Ammon's horn (tissue), 1 donor: ENCODE results near the gene MAST3.

ENCODE experiments used
- DNase-seq: peaks from one replicate; pipeline ENCODE4 v3.0.0-alpha.2; 2016; ENCODE audit warnings: low spot score

Gene MAST3

DNA sequence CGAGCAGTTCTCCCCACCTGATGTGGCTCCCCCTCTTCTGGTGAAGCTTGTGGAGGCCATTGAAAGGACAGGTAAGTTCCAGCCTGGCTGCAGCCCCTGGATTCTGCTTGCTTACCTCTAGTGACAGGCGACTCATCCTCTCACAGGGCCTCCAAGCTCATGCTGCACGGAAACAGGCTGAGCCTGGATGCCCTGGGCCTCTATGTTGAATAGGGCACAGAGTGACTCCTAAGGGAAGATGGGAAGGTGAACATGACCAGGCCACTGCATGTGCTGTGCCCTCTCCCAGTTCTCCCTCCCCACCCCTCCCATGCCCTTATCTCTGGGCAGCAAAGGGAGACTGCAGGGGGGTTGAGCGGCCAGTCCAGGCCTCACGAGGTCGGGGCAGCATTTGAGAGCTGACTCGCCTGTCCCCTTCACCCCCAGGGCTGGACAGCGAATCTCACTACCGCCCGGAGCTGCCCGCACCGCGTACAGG lies 63.0 kb downstream of the MAST3 start:
- DNase-seq = no peak

GRCh38 chr19:18160971-18161635 lies 63.5 kb downstream of the MAST3 start:
- peak; percentile 67 for DNase-seq

GRCh38 chr19:18161636-18162002 lies 64.0 kb downstream of the MAST3 start:
- DNase-seq = no peak

- DNase-seq = no peak
Observed at GRCh38 chr19:18164072-18164471, 66.5 kb downstream of the MAST3 start.

- DNase-seq = no peak
Observed at GRCh38 chr19:18165794-18166544, 68.4 kb downstream of the MAST3 start.

GRCh38 chr19:18167011-18167410 lies 69.4 kb downstream of the MAST3 start:
- no peak for DNase-seq

DNA sequence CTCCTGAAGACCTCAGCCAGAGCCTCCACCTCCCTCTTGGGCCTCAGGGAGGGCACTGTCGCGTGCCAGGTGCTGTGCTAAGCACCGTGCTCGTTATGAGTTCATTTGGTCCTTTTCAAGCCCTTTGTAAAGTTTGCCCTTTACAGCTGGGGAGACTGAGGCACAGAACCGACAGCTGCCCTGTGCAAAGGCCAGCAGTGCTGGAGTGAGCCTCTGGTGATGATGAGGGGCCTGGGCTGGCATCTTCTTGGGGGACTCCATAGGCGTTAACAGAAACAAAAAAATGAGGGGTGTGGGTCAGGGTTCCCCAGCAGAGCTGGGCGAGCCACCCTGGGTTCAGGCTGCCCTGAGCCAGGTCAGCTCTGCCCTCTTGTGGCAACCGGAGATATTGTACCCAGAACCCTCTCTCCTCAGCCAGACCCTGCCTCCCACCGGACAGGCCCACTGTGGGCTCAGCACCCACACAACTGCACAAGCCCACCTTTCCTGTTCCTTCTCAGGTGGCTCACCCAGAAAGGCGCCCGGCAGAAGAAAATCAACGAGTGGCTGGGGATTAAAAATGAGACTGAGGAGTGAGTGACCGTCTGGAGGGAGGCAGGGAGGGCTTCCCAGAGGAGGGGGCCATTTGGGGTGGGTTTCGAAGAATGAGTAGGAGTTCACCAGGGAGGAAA lies 70.5 kb downstream of the MAST3 start:
- no peak for DNase-seq

- DNase-seq = no peak
Observed at GRCh38 chr19:18168673-18169381, 71.2 kb downstream of the MAST3 start.

DNA sequence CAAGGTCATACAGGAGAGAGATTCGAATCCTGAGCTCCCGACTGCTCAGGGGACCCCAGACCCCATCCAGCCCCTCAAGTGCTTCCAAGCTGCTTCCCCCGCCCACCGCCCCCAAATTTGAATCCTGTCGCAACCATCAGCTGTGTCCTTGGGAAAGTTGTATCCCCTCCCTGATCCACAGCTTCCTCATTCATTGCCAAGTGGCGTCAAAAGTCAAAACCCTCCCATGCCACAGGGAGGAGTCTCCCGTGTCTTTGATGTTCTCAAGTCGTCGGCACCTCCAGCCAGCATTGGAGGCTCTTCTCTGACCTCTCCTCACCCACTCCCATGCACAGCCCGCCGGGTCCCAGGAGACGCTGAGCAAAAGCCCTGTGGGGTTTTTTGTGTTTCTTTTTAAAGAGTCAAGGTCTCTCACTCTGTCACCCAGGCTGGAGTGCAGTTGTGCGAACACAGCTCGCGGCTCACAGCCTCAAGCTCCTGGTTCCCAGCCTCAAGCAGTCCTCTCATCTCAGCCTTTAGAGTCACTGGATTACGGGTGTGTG lies 73.2 kb downstream of the MAST3 start:
- no peak for DNase-seq

DNA sequence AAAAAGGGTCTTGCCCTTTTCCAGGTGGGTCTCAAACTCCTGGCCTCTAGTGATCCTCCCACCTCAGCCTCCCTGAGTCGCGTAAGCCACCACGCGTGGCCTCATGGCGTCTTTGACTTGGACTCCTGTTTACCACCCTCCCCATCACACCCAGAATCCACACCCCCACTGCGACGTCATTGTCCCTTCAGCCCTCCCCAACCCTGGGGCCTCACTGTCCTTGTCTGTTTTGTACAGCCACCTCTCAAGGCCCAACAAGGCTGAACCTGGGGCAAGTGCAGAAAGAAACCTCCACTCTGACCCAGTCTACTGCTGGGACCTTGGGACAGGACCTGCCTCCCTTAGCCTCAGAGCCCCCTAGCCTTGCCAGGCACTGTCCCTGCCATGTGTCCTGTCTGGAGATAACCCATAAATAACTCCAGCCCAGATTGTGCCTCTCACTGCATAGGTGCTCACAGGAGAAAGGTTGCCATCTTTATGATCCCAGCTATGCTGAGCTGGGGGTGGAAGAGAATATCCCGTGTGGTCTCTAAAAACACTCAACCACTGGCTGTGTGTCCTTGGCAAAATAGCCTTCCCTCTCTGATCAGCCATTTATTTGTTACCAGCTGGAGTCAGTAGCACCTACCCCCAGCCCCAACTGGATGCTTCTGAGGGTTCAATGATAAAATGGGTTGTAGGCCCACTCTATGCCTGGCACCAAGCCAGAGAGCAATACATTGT lies 74.2 kb downstream of the MAST3 start:
- DNase-seq = no peak

DNA sequence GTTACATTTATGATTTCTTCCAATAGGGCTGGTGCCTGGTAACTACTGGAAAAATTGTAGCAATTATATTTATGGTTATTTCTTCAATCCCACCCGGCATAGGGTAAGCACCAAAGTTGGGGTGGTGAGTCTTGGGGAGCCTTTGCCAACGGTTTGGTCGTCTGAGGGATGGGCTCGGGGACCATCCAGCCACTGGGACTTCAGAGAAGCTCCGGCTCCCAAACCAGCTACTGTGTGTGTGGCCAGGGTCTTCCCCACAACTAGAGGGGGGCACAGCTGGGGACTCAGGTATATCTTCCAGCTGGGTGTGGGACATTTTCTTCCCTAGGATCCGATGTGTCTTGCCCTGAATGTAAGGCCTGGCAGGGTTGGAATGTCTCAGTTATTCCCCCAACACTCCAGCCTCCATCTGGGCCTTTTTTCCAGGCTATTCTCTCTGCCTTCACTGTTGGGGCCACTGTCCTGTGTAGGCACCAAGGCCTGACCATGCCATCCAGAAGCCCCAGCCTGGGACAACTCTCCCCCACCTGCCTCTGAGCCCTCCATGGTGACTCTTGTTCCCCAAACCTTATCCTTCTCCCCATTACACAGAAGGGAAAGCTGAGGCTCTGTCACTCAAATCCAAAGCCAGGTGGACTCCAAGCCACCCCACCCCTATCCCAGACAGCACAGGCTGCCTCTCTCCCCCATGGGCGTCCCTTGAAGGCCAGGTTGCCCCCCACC lies 74.9 kb downstream of the MAST3 start:
- no peak for DNase-seq

DNA sequence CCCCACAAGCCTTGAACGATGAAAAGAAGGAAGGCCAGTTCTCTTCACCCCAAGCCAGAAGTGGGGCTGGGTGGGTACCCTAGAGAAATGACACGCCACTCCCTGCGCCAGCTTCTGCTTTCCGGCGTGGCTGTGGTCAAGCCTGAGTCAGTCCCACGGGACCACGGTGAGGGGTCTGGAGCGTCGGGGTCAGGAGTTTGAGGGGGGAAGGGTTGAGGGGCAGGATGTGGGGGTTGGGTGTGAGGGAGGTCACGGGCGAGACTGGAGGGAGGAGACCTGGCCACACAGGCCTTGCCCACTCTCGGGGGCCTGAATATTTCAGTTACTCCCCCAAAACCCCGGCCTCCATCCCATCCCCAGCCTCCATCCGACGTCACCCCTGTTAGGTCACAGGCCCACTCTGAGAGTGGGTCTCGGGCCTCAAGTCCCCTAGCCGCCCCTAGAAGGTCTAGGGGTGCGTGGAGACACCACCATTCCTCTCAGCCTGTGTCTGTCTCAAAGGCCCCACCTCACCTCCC lies 75.5 kb downstream of the MAST3 start:
- DNase-seq = no peak

DNA sequence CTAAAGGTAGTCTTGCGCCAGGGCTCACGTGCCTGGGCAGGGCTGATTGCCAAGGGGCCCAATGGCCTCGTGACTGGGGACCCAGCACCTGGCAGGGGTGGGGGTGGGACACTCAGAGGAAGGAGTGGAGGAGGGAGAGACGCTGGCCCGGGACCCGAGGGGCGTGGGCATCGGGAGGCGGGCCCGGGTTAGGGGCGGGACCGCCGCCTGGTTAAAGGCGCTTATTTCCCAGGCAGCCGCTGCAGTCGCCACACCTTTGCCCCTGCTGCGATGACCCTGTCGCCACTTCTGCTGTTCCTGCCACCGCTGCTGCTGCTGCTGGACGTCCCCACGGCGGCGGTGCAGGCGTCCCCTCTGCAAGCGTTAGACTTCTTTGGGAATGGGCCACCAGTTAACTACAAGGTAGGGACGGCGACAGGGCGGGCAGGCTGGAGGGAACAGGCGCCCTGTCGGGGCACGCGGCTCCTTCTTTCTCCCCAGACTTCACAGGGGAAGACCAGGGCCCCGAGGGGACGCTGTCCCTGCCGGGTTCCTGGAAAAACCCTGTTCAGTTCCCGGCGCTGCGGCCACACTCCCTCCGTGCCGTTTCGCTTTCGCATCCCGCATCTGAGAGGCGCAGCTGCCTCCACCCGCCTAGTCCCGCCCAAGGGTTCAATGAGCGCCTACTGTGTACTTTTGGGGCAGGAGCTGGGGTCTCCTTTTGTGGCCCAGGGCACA lies 76.2 kb downstream of the MAST3 start, which contains the start of gene IFI30:
Gene IFI30 (plus strand): TSS at position 242 of the 717 bp plus-strand sequence. CDS start 29 bp downstream, at position 271.
- DNase-seq = peak; percentile 68

GRCh38 chr19:18174983-18175382 lies 77.4 kb downstream of the MAST3 start:
- no peak for DNase-seq

DNA sequence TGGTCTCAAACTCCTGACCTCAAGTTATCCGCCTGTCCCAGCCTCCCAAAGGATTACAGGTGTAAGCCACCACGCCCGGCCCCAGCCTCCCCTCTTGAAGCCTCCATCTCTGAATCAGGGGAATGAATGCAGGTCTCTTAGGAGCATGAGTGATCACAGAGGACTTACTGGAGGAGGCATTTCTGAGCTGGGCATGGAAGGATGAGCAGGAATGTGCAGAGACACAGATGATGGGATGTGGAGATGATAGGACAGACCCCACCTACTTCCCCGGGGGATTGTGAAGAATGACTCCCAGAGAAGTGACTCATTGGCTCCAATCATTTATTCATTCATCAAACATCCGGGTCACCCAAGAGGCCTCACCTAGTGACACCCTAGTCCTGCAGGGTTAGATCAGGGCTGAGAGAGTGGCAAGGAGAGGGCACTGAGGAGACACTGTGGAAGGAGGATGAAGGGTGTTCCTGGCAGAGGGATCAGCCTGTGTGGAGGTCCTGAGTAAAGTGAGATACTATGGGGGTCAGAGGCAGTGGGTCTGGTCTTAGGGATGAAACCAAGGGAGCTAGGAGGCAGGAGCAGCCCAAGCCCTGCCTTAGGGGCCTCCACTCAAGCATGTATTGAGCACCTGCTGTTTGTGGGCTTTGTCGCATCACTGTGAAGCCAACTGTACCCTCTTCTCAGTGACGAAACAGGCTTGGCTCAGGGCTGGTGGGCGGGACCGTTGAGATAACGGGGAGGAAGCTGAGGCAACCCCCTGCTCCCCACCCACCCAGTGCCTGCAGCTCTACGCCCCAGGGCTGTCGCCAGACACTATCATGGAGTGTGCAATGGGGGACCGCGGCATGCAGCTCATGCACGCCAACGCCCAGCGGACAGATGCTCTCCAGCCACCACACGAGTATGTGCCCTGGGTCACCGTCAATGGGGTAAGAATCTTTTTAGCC lies 79.1 kb downstream of the MAST3 start:
- no peak for DNase-seq

- DNase-seq = no peak
Observed at GRCh38 chr19:18179957-18180356, 82.4 kb downstream of the MAST3 start.

- DNase-seq = no peak
Observed at GRCh38 chr19:18183529-18183928, 86.0 kb downstream of the MAST3 start.

GRCh38 chr19:18185538-18185937 lies 88.0 kb downstream of the MAST3 start:
- no peak for DNase-seq

DNA sequence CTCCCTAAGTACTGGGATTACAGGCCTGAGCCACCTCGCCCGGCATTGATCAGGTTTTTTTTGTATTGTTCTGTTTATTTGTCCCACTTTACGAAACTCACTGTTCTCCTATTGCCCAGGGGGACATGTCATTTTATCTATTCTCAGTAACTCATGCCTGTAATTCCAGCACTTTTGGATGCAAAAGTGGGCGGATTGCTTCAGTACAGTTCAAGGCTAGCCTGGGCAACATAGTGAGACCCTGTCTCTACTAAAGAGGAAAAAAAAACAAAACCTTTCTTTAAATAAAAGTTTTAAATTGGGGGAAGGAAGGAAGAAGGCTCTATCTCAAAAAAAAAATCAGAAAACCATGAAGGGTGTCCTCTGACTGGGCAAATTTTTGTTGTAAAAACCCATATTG lies 92.7 kb downstream of the MAST3 start:
- DNase-seq = no peak
